Measurements from ENCODE around the gene ZC3H12D.
"Not testable (repeated sequence)": the region's sequence is repeated elsewhere in the genome, so short reads cannot be mapped to it uniquely, and the experiment has no call there.

The ZC3H12D gene

DNA sequence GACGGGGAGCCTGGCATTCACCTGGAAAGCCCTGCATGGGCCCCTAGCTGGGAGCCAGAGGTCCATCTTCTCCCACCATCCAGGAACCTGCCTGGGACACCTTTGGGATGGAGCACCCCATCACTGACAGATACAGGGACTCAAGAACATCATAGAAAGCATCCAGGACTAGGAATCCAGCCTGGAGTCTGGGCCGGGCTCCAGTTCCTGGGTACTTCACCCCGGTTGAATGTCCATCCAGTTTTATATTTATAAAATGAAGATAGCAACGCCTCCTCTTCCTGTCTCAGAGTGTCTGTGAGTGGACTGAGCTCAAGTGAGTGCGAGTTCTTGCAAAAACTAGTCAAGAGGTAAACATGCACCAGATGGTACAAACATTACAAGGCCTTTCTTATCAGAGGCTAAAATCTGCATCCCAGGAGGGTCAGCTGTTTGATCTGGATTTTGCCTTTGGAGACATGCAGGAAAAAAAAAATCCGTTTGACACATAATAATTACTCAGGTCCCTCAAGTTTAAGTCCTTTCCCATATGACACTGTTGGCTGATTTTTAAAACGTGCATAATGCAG is 27.4 kb downstream of the ZC3H12D start:
- peak; percentile 13 for DNase-seq

DNA sequence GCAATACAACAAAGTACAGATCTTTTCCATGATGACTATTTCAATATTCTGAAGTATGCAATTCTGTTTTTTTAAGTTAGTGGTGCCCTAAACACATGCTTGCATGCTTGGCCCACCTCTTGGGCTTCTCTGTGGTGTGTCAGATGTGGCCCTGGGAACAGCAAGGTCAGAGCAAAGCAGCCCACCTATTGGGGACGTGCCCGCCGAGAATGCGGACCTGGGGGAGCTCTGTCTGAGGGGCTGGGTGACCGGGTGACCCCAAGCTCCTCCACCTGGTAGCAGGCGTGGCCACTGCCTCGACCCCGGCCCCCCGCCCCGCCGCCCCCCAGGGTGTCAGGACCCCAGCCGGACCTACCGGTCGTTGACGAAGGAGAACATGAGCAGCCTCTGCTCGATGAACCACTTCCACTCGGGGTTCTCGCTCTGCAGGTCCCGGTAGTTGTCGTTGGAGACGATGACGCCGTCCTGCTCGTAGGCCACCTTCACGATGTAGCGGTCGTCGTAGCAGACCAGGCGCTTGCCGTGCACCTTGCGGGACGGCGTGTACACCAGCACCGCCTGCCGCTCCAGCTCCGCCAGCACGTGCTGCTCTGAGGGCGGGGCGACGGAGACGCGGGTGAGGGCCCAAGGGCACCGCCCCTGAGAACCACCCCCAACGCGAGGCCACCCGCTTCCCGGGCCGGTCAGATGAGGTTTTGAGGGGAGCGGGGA is 28.3 kb downstream of the ZC3H12D start:
- DNase-seq, result no peak

DNA sequence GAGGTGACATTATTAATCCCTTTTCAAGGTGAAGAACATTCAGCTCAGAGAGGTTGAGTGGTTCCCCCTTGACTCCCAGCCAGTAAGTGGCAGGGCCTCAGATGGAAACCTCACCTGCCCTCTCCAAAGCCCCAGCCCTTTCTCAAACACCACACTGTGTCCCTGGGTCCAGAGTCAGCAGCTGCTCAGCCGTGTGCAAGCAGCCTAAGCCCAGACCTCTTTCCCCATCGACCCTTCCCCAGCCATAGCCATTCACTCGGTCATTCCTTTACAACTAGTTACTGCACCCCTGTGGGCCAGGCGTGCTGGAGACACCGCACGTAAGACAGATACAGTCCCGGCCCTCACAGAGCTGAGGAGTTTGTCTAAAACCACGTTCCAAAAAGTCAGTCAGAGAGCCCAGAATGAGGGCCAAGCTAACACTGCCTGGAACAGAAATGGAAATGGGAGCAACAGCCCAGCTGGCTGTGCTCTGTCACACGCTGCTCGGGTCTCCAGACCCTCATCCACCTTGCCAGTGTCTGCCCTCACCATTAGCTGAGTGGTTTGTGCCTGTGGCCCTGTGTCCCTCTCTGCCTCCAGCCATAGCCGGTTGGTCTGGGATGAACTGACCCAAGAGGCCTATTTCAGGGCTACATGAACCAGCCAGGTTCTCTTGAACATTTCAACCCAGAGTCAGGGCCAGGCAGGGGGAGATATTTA is 29.6 kb downstream of the ZC3H12D start:
- DNase-seq, result no peak

DNA sequence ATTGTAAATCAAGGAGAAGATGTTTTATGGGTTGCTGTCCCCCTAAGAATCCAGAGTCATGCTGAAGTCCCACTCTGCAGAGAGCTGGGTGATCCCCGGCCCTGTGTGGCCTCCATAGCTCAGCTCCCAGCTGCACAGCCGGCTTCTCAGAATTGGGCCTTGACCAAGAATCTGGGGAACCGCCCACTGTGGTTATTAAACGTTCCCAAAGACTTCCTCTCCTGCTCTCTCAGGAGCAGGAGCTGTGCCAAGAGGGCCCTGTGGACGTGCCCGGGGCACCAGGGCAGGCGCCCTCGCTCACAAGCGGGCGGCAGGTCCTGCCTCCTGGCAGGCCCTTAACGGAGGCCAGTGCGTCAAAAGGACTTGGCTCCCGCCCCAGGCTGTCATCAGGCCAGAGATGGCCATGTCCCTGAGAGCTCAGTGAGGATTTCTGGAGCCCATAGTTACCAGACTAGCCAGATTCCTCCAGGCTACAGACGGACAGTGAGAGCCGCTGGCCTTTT is 30.4 kb downstream of the ZC3H12D start:
- DNase-seq, result no peak

DNA sequence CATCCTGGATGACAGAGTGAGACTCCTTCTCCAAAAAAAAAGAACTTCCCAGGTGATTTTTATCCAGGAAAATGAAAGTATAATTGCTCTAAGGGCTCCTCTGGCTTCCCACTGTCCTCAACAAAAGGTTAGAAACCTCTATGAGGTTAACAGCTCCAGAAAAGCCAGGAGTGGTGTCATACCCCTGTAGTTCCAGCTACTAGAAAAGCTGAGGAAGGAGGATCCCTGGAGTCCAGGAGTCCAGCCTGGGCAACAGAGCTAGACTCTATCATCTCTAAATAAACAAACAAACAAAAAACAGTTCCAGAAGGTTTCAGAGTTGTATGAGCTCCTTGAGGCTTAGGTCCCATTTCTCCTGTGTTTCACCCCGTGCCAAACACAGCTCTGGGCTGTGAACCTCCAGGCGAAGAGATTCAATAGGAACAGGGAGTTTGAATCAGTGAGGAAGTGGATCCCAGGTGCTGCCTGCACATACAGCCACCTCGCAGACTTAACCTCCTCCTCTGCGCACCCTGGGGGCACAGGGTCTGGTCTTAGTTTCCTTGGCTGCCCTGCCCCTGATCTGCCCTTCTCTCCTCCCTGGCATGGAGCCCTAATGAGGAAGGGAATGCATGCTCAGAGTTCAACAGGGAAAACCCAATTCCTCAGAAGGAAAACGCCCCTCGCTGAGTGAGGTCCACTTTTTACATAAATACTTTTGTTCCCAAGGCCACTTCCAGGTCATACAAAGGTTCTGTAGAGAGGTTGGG is 31.0 kb downstream of the ZC3H12D start:
- DNase-seq, result no peak

DNA sequence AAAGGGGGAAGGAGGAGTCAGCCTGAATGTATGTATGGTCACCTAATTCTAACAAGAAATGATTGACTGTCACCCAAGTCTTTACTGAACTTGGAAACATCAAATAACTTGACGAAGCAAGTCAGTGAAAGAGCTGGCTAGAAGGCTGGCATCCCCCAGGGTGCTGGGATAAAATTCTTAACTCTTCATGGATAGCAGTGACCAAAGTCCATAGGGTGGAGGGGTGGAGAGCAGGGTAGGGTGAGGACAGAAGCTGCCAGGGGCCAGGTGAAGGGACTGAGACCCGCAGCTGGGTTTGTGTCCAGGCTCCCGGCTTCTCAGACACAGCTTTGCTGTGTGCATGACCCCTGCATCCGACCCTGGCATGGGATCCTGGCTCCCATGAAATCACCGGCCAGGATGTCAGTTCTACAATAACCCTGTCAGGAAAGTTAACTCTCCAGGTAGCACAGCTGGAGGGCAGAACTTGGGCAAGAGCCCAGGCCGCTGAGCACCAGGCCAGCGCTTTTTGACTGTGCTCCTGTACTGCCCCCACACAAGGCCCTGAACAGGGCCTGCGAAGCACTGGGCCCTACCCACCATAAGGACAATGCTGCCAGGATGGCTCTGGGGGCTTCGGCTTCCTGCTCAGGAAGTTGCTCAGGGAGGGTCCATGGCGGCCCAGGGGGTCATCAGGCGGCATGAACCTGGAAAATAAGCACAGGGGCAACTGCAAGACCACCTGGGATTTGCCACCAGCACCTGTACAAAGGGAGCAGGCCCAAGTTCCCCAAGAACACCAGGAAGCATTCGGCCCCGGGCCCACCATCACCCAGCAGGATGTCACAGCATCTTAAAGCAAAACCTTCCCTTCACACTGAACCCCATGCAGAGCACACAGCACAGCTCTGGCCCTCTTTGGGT is 32.5 kb downstream of the ZC3H12D start:
- DNase-seq, result no peak

DNA sequence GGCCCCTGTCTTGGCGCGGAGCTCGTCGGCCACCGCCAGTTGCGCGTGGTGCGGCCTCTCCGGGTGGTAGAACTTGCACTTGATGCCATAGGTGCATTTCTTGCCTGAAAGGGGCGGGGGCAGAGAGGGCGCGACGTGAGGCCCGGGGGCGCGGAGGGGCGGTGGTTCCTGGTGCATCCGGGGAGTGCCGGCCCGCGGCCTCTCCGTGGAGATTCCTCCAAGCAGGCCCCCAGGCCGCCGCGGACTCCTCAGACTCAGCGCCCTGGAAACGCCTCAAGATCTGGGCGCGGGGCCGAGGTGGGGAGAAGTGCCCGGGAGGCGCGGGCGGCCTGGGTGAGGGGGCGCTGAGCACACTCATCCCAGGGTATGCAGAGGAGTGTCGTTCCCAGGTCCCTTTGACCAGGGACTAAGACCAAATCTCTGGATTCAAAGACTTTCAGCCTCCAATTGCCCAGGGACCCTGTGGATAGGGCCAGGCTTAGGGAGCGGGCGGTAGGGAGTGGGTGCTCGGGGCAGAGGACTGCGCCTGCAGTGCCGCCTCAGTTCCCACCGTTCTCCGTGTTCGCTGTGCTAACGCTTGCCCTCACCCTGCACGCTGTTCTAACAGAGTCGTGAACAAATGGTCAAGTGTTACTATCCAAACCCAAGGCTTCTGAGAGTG is 33.3 kb downstream of the ZC3H12D start:
- DNase-seq, result no peak

DNA sequence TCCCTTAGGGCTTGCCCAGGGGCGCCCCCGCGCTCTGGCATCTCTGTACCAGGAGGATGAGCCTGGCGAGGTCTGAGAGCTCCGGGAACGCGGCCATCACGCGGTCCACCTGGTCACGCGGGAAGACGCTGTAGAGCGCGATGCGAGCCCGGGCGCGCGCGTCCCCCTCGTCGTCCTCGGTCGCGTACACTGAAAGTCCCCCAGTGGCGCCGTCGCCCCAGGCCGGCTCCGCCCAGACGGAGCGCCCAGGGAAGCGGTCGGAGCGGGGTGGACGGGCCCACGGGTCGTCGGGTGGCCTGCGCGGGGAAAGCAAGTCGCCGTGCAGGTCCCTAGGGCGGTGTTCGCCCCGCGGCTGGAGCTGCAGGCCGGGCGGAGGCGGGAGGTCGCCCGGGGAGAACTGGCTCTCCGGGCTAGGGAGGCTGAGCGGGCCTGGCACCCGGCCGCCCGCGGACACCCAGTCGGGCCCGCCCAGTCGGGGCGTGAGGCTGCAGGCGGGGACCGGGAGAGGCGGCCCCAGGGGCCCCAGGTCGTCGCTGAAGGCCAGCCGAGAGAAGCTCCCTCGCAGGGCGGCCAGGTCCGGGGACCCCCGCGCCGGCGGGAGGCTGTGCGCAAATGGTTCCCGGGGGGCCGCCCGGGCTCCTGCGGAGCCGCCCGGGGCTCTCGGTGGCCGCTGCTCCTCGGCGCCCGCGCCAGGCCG is 34.0 kb downstream of the ZC3H12D start:
- DNase-seq, result no peak

DNA sequence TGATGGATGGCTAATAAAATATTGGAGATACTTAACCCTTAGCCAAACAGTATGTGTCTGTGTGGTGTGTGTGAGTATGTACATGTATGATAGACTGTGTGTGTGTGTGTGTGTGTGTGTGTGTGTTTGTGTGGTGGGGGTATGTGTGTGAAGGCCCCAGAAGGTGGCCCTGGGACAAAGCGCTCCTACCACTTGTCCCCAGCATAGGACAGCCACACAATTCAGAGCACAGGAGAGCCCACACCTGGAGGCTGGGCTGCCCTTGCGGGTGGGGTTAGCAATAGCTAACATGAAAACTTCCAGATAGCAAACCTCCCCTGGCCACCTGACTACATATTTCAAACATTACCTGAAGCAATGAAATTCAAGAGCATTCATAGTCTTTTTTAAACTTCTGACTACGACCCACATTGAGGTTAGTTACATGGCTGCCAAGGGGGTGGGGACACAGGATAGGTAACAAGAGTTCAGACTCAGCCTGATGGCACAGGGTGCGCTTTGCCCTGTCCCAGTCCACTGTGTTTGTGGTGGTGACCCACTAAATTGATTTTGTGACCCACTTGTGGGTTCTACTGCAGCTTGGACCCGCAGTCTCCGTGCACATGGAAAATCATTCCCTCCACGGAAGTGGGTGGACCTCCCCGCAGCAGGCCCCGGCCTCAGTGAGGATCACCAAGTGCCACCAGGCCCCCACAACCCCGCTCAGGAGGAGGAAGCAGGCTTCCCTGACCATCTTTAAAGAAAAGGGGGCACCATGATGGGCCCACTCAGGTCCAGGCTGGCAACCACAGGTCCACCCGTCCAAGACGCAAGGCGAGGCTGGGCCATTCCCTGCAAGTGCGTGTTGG is 34.8 kb downstream of the ZC3H12D start:
- DNase-seq, result no peak

DNA sequence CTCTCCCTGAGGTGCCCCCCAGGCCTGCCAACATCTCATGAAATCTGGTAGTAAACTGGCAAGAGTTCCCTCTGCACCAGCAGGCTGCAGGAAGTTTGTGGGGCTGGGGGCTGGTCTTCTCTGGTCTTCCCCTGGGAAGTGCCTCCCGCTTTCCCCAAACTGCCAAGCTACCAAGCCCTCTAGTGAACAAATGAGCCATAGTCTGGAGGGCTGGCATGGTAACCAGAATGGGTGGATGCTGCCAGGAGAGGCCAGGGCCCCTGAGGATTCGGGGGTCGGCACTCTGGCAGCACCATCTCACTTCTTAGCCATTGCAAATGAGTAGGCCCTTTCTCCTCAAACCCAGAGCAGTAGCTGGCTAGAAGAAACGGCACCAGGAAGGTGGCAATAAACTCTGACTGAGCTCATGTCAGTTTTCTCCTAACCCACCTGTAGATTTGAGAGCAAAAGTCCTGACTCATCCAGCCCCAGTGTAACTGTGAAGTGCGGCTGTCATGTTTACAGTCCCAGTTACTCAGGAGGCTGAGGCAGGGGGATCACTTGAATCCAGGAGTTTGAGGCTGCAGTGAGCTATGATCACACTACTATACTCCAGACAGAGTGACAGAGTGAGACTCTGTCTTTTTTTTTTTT is 35.9 kb downstream of the ZC3H12D start:
- DNase-seq, result no peak

DNA sequence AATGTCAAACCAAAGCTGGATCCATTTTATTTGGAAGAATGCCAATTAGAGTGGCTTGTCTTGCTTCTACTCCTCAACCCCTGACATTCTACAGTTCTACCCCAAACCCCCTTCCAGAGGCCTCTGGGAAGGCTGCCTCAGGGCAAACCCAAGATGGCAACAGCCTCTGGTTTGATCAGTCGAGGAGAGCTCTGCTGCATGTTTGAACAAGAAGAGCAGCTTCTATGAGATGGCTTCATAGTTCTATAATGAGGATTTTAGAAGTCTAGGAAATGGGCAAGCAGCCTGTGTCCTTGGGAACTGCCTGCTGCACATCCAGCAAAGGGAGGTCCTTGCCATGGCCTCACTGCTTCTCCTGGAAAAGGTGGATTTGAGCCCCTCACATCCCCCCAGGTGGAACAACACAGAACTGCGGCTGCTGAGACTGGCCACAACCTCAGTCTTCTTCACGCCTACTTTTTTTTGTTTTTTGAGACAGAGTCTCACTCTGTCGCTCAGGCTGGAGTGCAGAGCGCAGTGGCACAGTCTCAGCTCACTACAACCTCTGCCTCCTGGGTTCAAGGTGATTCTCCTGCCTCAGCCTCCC is 37.9 kb downstream of the ZC3H12D start:
- no peak for DNase-seq

DNA sequence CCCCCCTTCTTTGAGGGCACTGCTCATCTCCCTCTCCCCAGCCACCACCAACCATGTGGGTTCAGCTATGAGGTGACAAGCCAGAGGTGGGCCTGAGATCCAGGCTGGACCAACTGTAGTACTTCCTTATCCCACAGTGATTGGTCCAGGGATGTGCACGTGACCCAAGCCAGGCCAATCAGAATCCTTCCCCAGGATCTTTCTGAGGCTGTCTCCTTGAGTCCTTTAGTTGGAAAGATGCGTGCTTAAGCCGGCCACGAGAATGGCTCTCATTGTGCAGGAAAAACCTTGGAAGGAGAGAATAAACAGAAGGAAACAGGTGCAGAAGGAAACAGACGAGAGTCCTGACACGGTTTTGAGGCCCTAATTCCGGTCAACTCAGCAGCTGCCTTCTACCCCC is 39.2 kb downstream of the ZC3H12D start:
- no peak for DNase-seq

DNA sequence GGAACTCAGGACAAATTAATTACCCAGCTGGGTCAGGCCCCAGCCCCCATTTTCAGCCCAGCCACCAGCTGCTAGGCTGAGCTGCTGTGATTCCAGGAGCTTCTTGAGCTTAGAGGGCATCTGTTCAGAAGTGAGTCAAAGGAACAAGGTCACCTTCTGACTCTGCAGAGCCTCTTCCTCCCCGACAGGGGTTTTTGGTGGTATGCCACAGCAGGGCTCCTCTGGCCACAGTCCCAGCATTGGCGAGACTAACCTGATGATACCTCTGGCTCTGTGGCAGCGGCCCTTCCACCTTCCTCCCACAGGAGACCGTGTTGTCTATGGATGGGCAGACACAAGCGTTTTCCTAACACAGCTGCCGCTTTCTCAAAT is 39.7 kb downstream of the ZC3H12D start:
- no peak for DNase-seq

DNA sequence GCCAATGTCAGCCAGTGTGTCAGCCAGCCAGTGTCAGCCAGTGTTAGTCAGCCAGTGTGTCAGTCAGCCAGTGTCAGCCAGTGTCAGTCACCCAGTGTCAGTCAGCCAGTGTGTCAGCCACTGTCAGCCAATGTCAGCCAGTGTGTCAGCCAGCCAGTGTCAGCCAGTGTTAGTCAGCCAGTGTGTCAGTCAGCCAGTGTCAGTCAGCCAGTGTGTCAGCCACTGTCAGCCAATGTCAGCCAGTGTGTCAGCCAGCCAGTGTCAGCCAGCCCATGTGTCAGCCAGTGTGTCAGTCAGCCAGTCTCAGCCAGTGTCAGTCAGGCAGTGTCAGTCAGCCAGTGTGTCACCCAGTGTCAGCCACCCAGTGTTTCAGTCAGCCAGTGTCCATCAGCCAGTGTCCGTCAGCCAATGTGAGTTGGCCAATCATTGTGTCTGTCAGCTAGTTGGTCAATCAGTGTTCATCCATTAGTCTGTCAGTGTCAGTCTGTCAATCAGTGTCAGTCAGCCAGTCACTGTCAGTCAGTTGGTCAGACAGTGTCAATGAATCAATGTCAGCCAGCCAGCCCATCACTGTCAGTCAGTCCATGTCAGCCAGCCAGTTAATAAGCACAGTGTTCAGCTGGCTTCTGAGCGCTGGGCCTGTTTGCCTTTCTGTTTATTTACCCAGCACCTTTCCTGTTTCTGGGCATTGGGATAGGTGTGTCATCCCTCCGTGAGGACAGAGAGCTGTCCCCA is 40.3 kb downstream of the ZC3H12D start:
- DNase-seq, result not testable (repeated sequence)

DNA sequence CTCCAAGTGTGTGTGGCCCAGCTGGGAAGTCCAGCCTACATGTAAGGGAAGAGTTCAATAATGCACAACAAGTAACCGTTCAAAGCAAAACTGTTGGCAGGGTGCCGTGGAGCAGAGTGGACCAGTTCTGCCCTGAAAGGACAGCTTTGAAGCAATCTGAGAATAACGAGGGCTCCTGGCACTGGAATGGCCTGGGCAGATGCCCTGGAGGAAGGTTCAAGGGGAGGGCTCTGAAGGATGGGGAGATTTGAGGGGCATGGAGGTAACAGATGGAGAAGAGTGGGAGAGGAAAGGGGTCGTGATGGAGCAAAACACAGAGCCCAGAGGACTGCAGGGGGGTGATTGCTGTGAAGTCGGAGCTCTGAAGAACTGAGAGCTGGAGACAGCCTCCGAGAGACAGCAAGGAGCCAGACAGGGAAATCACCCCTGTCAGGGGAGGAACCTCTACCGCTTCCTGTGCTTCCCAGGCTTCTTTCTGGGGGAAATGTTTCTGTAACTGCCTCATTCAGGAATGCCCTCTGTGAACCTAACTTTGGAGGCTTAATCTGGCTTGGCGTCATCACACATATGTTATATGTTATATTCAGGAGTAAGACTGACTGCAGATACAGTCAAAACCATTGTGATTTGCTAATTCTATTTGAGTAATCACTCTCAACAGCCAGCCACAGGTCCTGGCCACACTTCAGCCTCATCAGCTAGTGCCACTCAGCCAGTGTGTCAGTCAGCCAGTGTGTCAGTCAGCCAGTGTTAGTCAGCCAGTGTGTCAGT is 41.2 kb downstream of the ZC3H12D start:
- DNase-seq, result no peak

DNA sequence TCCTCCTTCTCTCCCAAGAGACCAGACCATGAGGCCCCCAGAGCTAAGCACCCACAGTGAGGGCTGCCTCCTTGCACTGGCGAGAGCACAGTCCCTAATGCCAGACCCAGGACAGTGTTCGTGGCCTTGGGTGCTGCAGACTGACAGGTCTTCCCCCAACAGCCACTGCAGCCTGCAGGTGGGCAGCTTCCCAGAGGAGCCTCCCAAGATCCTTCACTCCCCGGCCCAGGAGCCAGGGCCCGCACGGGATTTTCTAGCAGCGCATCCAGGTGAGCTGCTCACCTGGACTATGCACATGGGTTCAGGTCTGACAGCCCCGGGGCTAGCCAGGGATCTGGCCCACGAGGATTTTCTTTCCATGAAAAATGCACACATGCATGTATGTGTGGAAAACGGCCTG is 43.1 kb downstream of the ZC3H12D start:
- DNase-seq, result no peak

DNA sequence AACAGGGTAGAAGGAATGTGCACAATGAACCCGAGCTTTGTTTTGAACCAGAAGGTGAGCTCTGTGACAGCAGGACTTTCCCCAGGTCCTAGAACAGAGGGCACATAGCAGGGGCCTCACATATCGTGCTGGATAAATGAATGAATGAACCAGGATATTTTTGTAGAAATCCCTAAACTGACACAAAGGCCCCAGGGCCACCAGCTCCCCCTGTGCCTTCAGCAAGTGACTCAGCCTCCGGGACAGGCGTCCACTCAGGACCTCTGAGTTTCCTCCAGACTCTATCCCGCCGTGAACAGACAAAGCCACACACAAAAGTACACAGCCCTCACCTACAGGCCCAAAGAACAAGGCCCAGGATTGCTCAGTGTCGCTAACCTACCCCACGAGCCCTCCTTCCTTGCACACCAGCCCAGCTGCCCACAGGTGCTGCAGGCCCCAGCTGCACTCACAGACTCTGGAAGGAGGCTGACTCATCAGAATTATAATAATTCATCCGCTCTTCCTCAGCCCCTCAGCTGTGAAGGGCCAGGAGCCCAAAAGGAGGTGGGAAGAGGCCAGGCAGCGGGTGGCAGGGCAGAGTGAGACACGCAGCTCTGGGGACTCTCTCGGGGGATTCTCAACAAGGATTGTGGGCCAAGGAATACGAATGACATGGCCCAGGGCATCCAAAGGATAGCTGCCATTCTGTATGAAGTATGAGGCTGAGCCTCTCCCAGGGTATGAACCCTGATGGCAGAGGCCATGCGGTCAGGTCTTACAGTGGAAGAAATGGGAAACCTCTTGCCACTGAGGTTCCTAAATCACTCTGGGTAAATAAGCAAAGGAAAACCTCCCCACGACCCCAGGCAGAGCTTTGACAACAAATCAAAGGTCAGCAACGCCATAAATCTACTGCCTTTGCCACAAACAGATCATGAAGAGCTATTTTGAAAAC is 43.8 kb downstream of the ZC3H12D start:
- no peak for DNase-seq
